CD4-positive, alpha-beta T cell (primary cell): ENCODE data around the gene EEF1A2. TPM values are rescaled to one million over a fixed set of nuclear protein-coding genes. Genes with fewer than 3 reads are reported as not detected.

Experiments used
- ATAC-seq: fragments of 200-7000 bp; cut with Tn5 transposase; one replicate; pipeline ENCODE4 v1.10.0; 2022; ENCODE audit warnings: mild to moderate bottlenecking; ENCODE audit not compliant: poor library complexity
- CTCF ChIA-PET: fragments of 350-600 bp; sonication (Branson Sonifier 250); formaldehyde crosslinking; loops from one replicate; lab custom pipeline; 2021; ENCODE audit warnings: antibody characterized with exemption, inconsistent platforms; lab: Charles Lee
- POLR2A ChIA-PET: fragments of 350-600 bp; sonication (Branson Sonifier 250); formaldehyde crosslinking; loops from one replicate; lab custom pipeline; 2021; ENCODE audit warnings: antibody characterized with exemption, inconsistent platforms; lab: Charles Lee
- DNase-seq, 14 experiments: peaks; one replicate each; pipeline ENCODE4 v3.0.0-alpha.2; 2013 to 2020; ENCODE audit warnings: mixed read lengths in 2 of 14
- H3K27ac ChIP-seq, 2 donors: one replicate each; pipeline versions ENCODE4 v1.5.1 to v1.7.0; 2013; ENCODE audit warnings: low read length in 2 of 2, low read depth in 1 of 2, mild to moderate bottlenecking in 1 of 2
- H3K27me3 ChIP-seq, 2 experiments: 1 replicate in 1 of 2; 2 replicates in 1 of 2; pipeline versions ENCODE4 v1.6.1 to v1.7.0; 2013; ENCODE audit warnings: low read length in 2 of 2, control low read depth in 1 of 2, mild to moderate bottlenecking in 1 of 2, moderate library complexity in 1 of 2; ENCODE audit not compliant: insufficient read depth in 2 of 2, control insufficient read depth in 1 of 2
- H3K36me3 ChIP-seq: one replicate; pipeline ENCODE4 v1.6.1; 2013; ENCODE audit warnings: low read length, control low read depth; ENCODE audit not compliant: insufficient read depth
- H3K4me1 ChIP-seq: one replicate; pipeline ENCODE4 v1.6.1; 2013; ENCODE audit warnings: low read length, control low read depth; ENCODE audit not compliant: insufficient read depth
- H3K4me3 ChIP-seq: one replicate; pipeline ENCODE4 v1.5.1; 2013; ENCODE audit warnings: mild to moderate bottlenecking, low read length, moderate library complexity
- H3K9me3 ChIP-seq, 2 experiments: 1 replicate in 1 of 2; 2 replicates in 1 of 2; pipeline versions ENCODE4 v1.6.1 to v1.7.0; 2013; ENCODE audit warnings: low read length in 2 of 2, mild to moderate bottlenecking in 2 of 2, control low read depth in 1 of 2, moderate library complexity in 1 of 2; ENCODE audit not compliant: control insufficient read depth in 1 of 2, insufficient read depth in 1 of 2
- H3K27ac Mint-ChIP-seq: one replicate; pipeline ENCODE4 v1.8.0; 2020; ENCODE audit warnings: mixed read lengths
- H3K27me3 Mint-ChIP-seq: one replicate; pipeline ENCODE4 v1.8.0; 2021; ENCODE audit warnings: mixed read lengths
- H3K36me3 Mint-ChIP-seq: one replicate; pipeline ENCODE4 v1.8.0; 2021; ENCODE audit warnings: low read depth, mixed read lengths
- H3K4me1 Mint-ChIP-seq: one replicate; pipeline ENCODE4 v1.8.0; 2021; ENCODE audit warnings: low read depth, mixed read lengths
- H3K4me3 Mint-ChIP-seq: one replicate; pipeline ENCODE4 v1.8.0; 2020; ENCODE audit warnings: mild to moderate bottlenecking, mixed read lengths
- H3K9me3 Mint-ChIP-seq: one replicate; pipeline ENCODE4 v1.8.0; 2020; ENCODE audit warnings: mixed read lengths
- intact Hi-C, 2 experiments: fragments of 100-400 bp; cut with DNase I in 1 of 2; cut with micrococcal nuclease in 1 of 2; formaldehyde crosslinking; loops; one replicate each; pipeline versions ENCODE4 v1.15.1 to v1.9.0; 2023 to 2025; cut with DNase I, micrococcal nuclease
- total RNA-seq, 174 experiments: library from RNA in 2 of 174; stranded (reverse) in 2 of 174; gene quantifications; one replicate each; pipeline ENCODE4 v1.2.3 and lab custom pipeline; 2021 to 2026
- TF ChIP-seq, protein P1 (sequence below): fragments of 200-600 bp; IDR thresholded peaks from one replicate; pipeline ENCODE4 v1.8.0; 2022; ENCODE audit warnings: antibody characterized with exemption, mild to moderate bottlenecking

EEF1A2 gene
- total RNA-seq, 2 experiments from 2014 or later = 0.92 to 1.1 TPM

DNA sequence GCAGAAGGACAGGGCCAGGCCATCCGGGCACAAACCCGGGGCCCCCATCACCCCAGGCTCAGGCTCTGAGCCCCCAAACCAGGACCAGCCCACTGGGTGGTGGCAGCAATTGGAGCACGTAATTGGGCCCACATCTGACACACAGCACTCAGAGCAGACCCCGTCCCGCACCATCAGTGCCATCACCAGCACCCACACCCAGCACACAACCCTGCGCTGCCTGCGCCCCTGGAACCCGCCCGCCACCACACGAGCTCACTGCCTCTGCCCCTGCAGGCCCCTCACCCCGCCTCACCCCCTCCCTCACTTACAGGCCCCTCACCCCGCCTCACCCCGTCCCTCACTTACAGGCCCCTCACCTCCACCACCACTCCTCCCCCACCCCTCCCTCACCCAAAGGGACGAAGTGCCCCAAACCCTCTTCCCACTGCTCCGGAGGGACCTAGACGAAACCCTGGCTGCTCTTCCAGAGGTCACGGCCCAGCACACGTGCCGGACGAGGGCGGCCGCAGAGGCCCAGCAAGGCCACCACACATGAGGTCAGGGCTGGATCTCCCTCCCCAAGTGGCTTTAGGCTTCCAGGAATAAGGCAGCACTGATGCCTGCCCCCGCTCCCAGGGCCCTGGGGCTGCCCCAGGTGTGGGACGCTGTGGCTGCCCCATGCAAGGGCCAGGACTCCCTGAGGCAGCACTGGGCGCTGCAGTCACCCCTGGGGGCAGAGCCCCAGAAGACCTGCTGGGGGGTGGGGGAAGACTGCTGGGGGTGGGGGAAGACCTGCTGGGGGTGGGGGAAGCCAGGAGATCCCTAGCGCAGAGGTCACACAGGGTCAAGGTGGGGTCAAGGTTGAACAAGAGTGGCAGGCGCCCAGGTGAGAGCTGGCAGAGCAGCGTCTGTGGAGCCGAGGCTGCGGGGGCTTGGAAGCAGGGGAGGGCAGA is 48.8 kb downstream of the EEF1A2 start:
- Mint-ChIP-seq H3K9me3 (no peaks in the 10 kb centered on the region), H3K4me3 (no peak overlapping the region), H3K27me3 (peaks cover 27% of the 10 kb centered on the region), H3K27ac (no peak overlapping the region), H3K36me3 (no peaks in the 10 kb centered on the region), H3K4me1 (no peaks in the 10 kb centered on the region)
- DNase-seq = no peak
- H3K27me3 ChIP-seq = peaks cover 14 to 22% of the 10 kb centered on the region in 2 experiments
- peaks cover 19% of the 10 kb centered on the region for H3K4me1 ChIP-seq
- POLR2A ChIA-PET = no interaction called here
- H3K27ac ChIP-seq = no peak overlapping the region
- no peaks in the 10 kb centered on the region for H3K36me3 ChIP-seq
- intact Hi-C loops = no loop called here
- TF ChIP-seq, protein P1, sequence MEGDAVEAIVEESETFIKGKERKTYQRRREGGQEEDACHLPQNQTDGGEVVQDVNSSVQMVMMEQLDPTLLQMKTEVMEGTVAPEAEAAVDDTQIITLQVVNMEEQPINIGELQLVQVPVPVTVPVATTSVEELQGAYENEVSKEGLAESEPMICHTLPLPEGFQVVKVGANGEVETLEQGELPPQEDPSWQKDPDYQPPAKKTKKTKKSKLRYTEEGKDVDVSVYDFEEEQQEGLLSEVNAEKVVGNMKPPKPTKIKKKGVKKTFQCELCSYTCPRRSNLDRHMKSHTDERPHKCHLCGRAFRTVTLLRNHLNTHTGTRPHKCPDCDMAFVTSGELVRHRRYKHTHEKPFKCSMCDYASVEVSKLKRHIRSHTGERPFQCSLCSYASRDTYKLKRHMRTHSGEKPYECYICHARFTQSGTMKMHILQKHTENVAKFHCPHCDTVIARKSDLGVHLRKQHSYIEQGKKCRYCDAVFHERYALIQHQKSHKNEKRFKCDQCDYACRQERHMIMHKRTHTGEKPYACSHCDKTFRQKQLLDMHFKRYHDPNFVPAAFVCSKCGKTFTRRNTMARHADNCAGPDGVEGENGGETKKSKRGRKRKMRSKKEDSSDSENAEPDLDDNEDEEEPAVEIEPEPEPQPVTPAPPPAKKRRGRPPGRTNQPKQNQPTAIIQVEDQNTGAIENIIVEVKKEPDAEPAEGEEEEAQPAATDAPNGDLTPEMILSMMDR = no peak
- peaks cover 0 to 3% of the 10 kb centered on the region in 2 experiments for H3K9me3 ChIP-seq
- CTCF ChIA-PET = no interaction called here
- H3K4me3 ChIP-seq = no peak overlapping the region
- no peak for ATAC-seq

DNA sequence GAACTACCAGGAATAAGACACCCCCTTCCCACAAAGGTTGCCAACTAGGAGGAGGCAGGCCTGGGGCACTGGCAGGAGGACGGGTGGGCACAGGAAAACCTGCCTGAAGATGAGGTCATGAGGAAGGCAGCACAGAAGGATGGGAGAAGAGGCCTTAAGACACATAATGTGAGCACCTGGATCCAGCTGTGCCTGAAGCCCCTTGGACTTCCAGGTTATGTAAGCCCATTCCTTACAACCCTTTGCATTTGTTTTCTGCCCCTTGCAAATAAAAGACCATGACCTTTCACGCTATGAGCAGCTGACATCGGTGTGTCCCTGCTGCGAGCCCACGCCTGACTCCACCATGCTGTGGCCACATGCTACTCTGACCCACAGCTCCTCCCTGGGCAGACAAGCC is 49.9 kb downstream of the EEF1A2 start:
- intact Hi-C loops = no loop called here
- DNase-seq = no peak
- CTCF ChIA-PET = no interaction called here

DNA sequence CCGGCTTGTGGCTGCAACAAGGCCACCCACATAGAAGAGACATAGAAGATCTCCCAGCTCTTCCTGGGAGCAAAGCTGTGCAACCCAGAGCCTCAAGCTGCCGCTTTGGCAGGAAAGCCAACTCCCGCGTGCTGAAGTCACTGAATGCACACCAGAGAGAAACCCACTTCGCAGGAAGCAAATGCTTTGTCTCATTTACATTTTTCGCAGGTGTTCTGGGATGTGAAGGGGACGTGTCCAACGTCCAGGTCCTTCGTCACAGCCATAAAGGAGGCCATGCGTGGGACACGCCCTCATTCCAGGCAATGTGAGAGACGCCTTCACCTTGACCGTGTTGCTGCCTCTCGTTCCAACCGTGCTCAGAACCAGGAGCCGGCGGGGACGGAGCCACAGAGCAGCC is 50.9 kb downstream of the EEF1A2 start:
- ATAC-seq (no peak), DNase-seq (no peak)
- Mint-ChIP-seq H3K4me3 (no peak overlapping the region), H3K4me1 (no peaks in the 10 kb centered on the region), H3K9me3 (no peaks in the 10 kb centered on the region), H3K27ac (no peak overlapping the region), H3K36me3 (no peaks in the 10 kb centered on the region), H3K27me3 (peaks cover 17% of the 10 kb centered on the region)
- no peak overlapping the region for H3K4me3 ChIP-seq
- peaks cover under 1% of the 10 kb centered on the region for H3K4me1 ChIP-seq
- no peaks in the 10 kb centered on the region for H3K36me3 ChIP-seq
- H3K9me3 ChIP-seq = peaks cover 0 to 10% of the 10 kb centered on the region in 2 experiments
- intact Hi-C loops = no loop called here
- ChIA-PET POLR2A (no interaction called here), CTCF (no interaction called here)
- TF ChIP-seq, protein P1 = no peak
- H3K27me3 ChIP-seq = peaks cover 4 to 6% of the 10 kb centered on the region in 2 experiments
- no peak overlapping the region for H3K27ac ChIP-seq

More for the DNA sequence above, 49.9 kb downstream of the EEF1A2 start:
- ATAC-seq = no peak
- no peaks in the 10 kb centered on the region for H3K9me3 Mint-ChIP-seq
- H3K4me1 Mint-ChIP-seq = no peaks in the 10 kb centered on the region
- no peaks in the 10 kb centered on the region for H3K36me3 Mint-ChIP-seq
- peaks cover 23% of the 10 kb centered on the region for H3K27me3 Mint-ChIP-seq
- H3K4me1 ChIP-seq = peaks cover 11% of the 10 kb centered on the region
- H3K4me3 Mint-ChIP-seq = no peak overlapping the region
- H3K4me3 ChIP-seq = no peak overlapping the region
- H3K27ac ChIP-seq = no peak overlapping the region
- POLR2A ChIA-PET = no interaction called here
- no peaks in the 10 kb centered on the region for H3K36me3 ChIP-seq
- TF ChIP-seq, protein P1 = no peak
- H3K27me3 ChIP-seq = peaks cover 8 to 12% of the 10 kb centered on the region in 2 experiments
- H3K9me3 ChIP-seq = peaks cover 0 to 4% of the 10 kb centered on the region in 2 experiments
- H3K27ac Mint-ChIP-seq = no peak overlapping the region
